Tibial artery (tissue), 4 donors: ENCODE data around the gene TEK.

Experiments used
- DNase-seq, 2 donors: peaks; one replicate each; pipeline ENCODE4 v3.0.0-alpha.2; 2019
- H3K27ac ChIP-seq, 2 donors: fragments of 200-600 bp; sonication (generic) in 1 of 2; 1 replicate in 1 of 2; 2 replicates in 1 of 2; pipeline ENCODE4 v1.5.1; 2018 to 2019; ENCODE audit warnings: mild to moderate bottlenecking in 1 of 2
- H3K27me3 ChIP-seq, 2 donors: fragments of 200-600 bp; sonication (generic) in 1 of 2; one replicate each; pipeline versions ENCODE4 v1.5.1 to v1.6.0; 2016 to 2019
- H3K36me3 ChIP-seq, 3 donors: fragments of 200-600 bp; sonication (generic) in 2 of 3; one replicate each; pipeline ENCODE4 v1.5.1; 2016 to 2019; ENCODE audit warnings: mild to moderate bottlenecking in 2 of 3
- H3K4me1 ChIP-seq, 4 donors: fragments of 200-600 bp; sonication (generic) in 2 of 4; 1 replicate in 3 of 4; 2 replicates in 1 of 4; pipeline ENCODE4 v1.5.1; 2016 to 2019
- H3K4me3 ChIP-seq, 2 donors: fragments of 200-600 bp; sonication (generic) in 1 of 2; 1 replicate in 1 of 2; 2 replicates in 1 of 2; pipeline ENCODE4 v1.5.1; 2018 to 2019; ENCODE audit warnings: mild to moderate bottlenecking in 2 of 2
- H3K9me3 ChIP-seq, 3 donors: fragments of 200-600 bp; sonication (generic) in 1 of 3; one replicate each; pipeline ENCODE4 v1.5.1; 2016 to 2019
- intact Hi-C: fragments of 100-400 bp; cut with DNase I; formaldehyde crosslinking; loops from one replicate; pipeline ENCODE4 v1.15.0; 2023; ENCODE audit warnings: low total_unique reads
- TF ChIP-seq, protein P1 (sequence below), 2 experiments: fragments of 200-600 bp in 1 of 2; fragments of 450-650 bp in 1 of 2; IDR thresholded peaks; one replicate each; pipeline ENCODE4 v1.5.1; 2017 to 2019; ENCODE audit warnings: antibody characterized with exemption in 2 of 2, mild to moderate bottlenecking in 1 of 2, moderate library complexity in 1 of 2

Gene TEK

DNA sequence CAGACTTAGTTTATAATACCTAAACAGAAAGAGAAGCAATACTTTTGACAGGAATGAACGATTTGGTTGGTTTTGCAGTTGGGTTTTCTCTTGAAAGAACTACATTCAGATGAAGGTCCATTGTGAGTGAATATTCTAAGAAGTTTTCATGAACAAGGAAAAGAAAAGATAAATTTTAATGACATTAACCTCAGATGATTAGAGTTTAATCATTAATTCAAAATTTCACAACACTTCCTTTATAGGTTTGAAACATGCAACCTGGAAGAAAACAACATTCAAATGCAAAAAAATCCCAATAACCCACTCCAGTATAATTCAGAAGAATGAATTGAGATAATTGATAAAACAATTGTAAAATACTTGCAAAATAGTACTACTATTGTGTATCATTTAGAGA is 164.2 kb downstream of the TEK start:
- TF ChIP-seq, protein P1, sequence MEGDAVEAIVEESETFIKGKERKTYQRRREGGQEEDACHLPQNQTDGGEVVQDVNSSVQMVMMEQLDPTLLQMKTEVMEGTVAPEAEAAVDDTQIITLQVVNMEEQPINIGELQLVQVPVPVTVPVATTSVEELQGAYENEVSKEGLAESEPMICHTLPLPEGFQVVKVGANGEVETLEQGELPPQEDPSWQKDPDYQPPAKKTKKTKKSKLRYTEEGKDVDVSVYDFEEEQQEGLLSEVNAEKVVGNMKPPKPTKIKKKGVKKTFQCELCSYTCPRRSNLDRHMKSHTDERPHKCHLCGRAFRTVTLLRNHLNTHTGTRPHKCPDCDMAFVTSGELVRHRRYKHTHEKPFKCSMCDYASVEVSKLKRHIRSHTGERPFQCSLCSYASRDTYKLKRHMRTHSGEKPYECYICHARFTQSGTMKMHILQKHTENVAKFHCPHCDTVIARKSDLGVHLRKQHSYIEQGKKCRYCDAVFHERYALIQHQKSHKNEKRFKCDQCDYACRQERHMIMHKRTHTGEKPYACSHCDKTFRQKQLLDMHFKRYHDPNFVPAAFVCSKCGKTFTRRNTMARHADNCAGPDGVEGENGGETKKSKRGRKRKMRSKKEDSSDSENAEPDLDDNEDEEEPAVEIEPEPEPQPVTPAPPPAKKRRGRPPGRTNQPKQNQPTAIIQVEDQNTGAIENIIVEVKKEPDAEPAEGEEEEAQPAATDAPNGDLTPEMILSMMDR (IDR thresholded peaks at IDR 0.05): no peak
- Histone ChIP-seq H3K4me3 (no peak overlapping the region), H3K27me3 (no peaks in the 10 kb centered on the region), H3K4me1 (peaks cover 0 to 4% (median 0%) of the 10 kb centered on the region in 4 donors), H3K27ac (no peak overlapping the region), H3K36me3 (no peaks in the 10 kb centered on the region), H3K9me3 (no peaks in the 10 kb centered on the region)
- intact Hi-C loops: no loop called here
- no peak for DNase-seq

DNA sequence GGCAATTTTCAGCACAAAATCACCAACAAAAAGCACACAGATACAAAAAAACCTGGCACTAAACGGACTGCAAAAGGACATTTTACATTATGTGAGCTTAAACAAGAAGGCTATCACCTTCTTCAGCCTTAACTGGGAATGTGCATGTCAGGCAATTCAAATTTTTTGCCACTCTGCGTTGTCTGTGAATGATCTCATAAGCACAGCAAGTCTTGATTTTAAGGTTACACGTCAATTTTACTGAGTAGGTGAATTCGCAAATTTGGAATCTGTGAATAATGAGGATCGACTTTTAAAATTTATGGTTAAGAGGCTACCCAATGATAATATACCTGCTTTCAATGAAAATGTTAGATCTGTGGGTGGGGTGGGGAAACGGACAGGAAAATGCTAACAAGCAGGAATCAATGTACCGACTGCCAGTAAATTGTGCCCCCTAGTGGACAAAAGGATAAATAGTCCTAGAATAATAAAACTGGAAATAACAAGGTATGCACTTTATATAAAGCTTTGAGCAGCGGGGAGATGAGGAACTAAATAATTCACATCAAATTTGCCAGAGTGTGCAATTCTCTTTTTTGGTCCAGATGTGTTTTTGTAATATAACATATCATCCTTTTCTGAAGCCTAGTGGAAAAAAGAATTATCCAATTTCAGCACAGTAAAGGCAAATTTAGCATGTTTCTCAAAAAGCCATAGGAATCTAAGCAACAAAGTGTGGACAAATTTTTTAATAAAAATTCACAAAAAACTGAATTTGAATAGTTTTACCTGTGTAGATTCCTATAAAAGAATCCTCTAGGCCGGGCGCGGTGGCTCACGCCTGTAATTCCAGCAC is 167.4 kb downstream of the TEK start:
- H3K36me3 ChIP-seq: no peaks in the 10 kb centered on the region
- intact Hi-C loops: loop anchor here (5.0 kb wide), 1 partner anchor 239 kb away; no protein-coding TSS in a partner anchor
- H3K9me3 ChIP-seq: no peaks in the 10 kb centered on the region
- peak overlapping the region in 1 of 2 donors; percentile 14 for H3K4me3 ChIP-seq
- H3K27ac ChIP-seq: no peak overlapping the region
- peaks cover 0 to 4% (median 0%) of the 10 kb centered on the region in 4 donors for H3K4me1 ChIP-seq
- TF ChIP-seq, protein P1 (IDR thresholded peaks at IDR 0.05): peak; percentile 70 to 72
- no peaks in the 10 kb centered on the region for H3K27me3 ChIP-seq
- no peak for DNase-seq

DNA sequence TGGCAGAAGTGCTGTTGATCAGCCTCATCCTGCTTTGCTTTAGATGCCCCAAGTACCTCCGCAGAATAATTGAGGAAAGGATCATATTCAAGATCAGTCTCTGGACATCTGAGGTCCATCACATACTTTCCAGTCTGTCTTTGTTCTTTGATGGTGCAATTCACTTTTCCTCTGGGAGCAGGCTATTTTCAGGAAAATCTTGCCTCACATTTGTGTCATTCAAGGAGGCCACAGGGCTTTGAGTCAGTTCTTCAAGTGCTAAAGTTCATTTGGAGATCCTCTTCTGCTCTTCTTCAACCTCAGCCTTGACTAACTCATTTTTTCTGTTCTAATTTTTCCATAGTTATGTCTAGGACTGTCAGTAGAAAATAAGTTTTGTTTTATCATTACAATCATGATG is 169.3 kb downstream of the TEK start:
- Histone ChIP-seq H3K4me3 (no peak overlapping the region), H3K9me3 (no peaks in the 10 kb centered on the region), H3K4me1 (peaks cover 0 to 4% (median 0%) of the 10 kb centered on the region in 4 donors), H3K36me3 (no peaks in the 10 kb centered on the region), H3K27me3 (no peaks in the 10 kb centered on the region), H3K27ac (no peak overlapping the region)
- no peak for DNase-seq
- intact Hi-C loops: loop anchor here (5.0 kb wide), 1 partner anchor 241 kb away; no protein-coding TSS in a partner anchor
- TF ChIP-seq, protein P1 (IDR thresholded peaks at IDR 0.05): no peak

DNA sequence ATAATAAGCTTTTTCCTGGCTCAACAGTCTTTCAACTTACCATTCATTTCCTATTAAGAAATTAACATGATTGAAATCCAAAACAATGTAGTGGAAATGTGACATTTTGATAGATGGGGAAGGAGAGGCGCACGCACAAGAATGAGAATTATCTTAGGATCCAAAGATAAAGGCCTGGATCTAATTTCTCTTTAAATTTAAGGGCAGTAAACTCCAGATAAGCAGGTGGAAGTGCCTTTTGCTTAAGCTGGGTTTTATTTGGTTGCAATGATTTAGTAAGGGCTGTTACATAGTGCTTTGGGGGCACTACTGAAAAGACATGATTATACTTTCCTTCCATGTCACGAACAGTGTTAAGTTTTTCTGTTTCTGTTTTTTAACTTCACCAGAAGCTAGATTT is 170.6 kb downstream of the TEK start:
- DNase-seq: no peak
- Histone ChIP-seq H3K9me3 (no peaks in the 10 kb centered on the region), H3K36me3 (no peaks in the 10 kb centered on the region), H3K27ac (no peak overlapping the region), H3K4me1 (peaks cover 0 to 4% (median 0%) of the 10 kb centered on the region in 4 donors), H3K4me3 (no peak overlapping the region), H3K27me3 (no peaks in the 10 kb centered on the region)
- intact Hi-C loops: loop anchor here (5.0 kb wide), 1 partner anchor 242 kb away; no protein-coding TSS in a partner anchor
- TF ChIP-seq, protein P1 (IDR thresholded peaks at IDR 0.05): no peak
